Spleen (tissue), 11 donors: Measurements from ENCODE around the gene CNPY1. TPM values are rescaled to one million over a fixed set of nuclear protein-coding genes. Genes with fewer than 3 reads are reported as not detected.

Experiments
- DNase-seq: peaks from one replicate; pipeline ENCODE4 v3.0.0-alpha.2; 2020
- H3K27ac ChIP-seq, 8 donors: fragments of 200-600 bp; sonication (generic) in 7 of 8; 1 replicate in 4 of 8; 2 replicates in 4 of 8; pipeline versions ENCODE4 v1.5.0 to v1.8.0; 2016 to 2021; ENCODE audit warnings: inconsistent platforms in 4 of 8, mild to moderate bottlenecking in 4 of 8, moderate library complexity in 1 of 8
- H3K27me3 ChIP-seq, 7 donors: fragments of 200-600 bp; sonication (generic) in 6 of 7; replicated peaks in 1 of 7; 1 replicate in 4 of 7; 2 replicates in 3 of 7; pipeline versions ENCODE4 v1.5.0 to v1.8.0; 2016 to 2021; ENCODE audit warnings: inconsistent platforms in 3 of 7, mild to moderate bottlenecking in 1 of 7
- H3K36me3 ChIP-seq, 6 donors: fragments of 200-600 bp; sonication (generic) in 5 of 6; 1 replicate in 4 of 6; 2 replicates in 2 of 6; pipeline versions ENCODE4 v1.5.0 to v1.8.0; 2016 to 2021; ENCODE audit warnings: inconsistent platforms in 2 of 6
- H3K4me1 ChIP-seq, 6 donors: fragments of 200-600 bp; sonication (generic) in 5 of 6; 1 replicate in 3 of 6; 2 replicates in 3 of 6; pipeline versions ENCODE4 v1.5.0 to v1.8.0; 2016 to 2021; ENCODE audit warnings: inconsistent platforms in 3 of 6
- H3K4me3 ChIP-seq, 8 donors: fragments of 200-600 bp; sonication (generic) in 7 of 8; 1 replicate in 4 of 8; 2 replicates in 4 of 8; pipeline versions ENCODE4 v1.5.0 to v1.8.0; 2016 to 2021; ENCODE audit warnings: inconsistent platforms in 4 of 8, mild to moderate bottlenecking in 4 of 8, moderate library complexity in 2 of 8
- H3K9me3 ChIP-seq, 8 donors: fragments of 200-600 bp; sonication (generic) in 7 of 8; 1 replicate in 4 of 8; 2 replicates in 4 of 8; pipeline versions ENCODE4 v1.5.0 to v1.8.0; 2016 to 2021; ENCODE audit warnings: inconsistent platforms in 4 of 8
- POLR2A ChIP-seq, 3 donors: fragments of 450-650 bp; IDR thresholded peaks; one replicate each; pipeline ENCODE4 v1.5.1; 2017; ENCODE audit warnings: antibody characterized with exemption in 3 of 3, mild to moderate bottlenecking in 1 of 3
- POLR2AphosphoS5 ChIP-seq, 3 donors: sonication (generic); formaldehyde crosslinking; IDR thresholded peaks; one replicate each; pipeline ENCODE4 v1.5.1; 2017; ENCODE audit warnings: antibody characterized with exemption in 3 of 3
- WGBS, 5 donors: extraction: QIAGEN DNeasy Blood & Tissue Kit in 3 of 5; methylation state at CpG; one replicate each; pipeline versions ENCODE4 v1.1.5 to v1.1.7; 2013 to 2018; 5-methylcytosine and 5-hydroxymethylcytosine counted together
- intact Hi-C: fragments of 100-400 bp; cut with DNase I; formaldehyde crosslinking; loops from one replicate; pipeline ENCODE4 v1.15.0; 2023; ENCODE audit warnings: low total_unique reads
- polyA plus RNA-seq, 3 donors: library from polyadenylated mRNA; stranded (reverse); fragments of 200-250 nt; gene quantifications; one replicate each; pipeline ENCODE4 v1.2.1, GENCODE V29; 2013
- total RNA-seq, 7 donors: library from RNA; depleted of rRNA in 3 of 7; stranded (reverse); fragments of >200 nt in 3 of 7; fragmentation: NEBNext Ultra II Directional in 4 of 7; extraction: Animal tissue kit (Norgen Biotek cat#: 25700) in 4 of 7; gene quantifications; one replicate each; pipeline versions ENCODE4 v1.1.0 to v1.2.1, GENCODE V29; 2016 to 2021
- TF ChIP-seq, protein P1 (sequence below), 11 experiments: fragments of 200-600 bp in 7 of 11; fragments of 450-650 bp in 4 of 11; sonication (generic) in 4 of 11; IDR thresholded peaks in 8 of 11; conservative IDR thresholded peaks in 3 of 11; 1 replicate in 7 of 11; 2 replicates in 4 of 11; pipeline versions ENCODE4 v1.4.0 to v1.8.0; 2016 to 2021; ENCODE audit warnings: antibody characterized with exemption in 11 of 11, inconsistent platforms in 4 of 11, mild to moderate bottlenecking in 1 of 11
- donor health status: healthy with polysubstance abuse.
- donor health status: DM: no; HTN: no; CAD: no; lungs with moderate emphysema.
- donor health status: DM: no; HTN: no; CAD: no.
- donor health status: Bipolar disorder and iron deficiency.
- donor health status: healthy.
- donor health status: DM: no; HTN: no; CAD: no.
- donor health status: DM: yes; HTN: yes; CAD: no.

The CNPY1 gene
- total and polyA plus RNA-seq, 10 donors: not detected

DNA sequence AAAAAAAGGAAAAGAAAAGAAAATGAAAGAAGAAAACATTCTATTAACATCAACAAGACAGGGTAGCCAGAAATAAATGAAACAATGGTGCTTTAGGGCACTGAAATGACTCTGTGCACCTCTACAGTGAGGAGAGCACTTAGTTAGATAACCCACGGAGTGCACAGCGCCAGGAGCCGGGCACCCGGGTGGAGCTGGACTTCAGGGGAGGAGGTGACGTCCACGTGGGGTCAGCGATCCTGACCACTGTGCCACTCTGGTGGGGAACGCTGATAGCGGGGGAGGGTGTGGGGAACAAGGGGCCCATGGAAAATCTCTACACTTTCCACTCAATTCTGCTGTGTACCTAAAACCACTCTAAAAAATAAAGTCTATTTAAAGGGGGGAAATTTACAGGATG is 15.7 kb upstream of the CNPY1 start:
- TF ChIP-seq, protein P1, sequence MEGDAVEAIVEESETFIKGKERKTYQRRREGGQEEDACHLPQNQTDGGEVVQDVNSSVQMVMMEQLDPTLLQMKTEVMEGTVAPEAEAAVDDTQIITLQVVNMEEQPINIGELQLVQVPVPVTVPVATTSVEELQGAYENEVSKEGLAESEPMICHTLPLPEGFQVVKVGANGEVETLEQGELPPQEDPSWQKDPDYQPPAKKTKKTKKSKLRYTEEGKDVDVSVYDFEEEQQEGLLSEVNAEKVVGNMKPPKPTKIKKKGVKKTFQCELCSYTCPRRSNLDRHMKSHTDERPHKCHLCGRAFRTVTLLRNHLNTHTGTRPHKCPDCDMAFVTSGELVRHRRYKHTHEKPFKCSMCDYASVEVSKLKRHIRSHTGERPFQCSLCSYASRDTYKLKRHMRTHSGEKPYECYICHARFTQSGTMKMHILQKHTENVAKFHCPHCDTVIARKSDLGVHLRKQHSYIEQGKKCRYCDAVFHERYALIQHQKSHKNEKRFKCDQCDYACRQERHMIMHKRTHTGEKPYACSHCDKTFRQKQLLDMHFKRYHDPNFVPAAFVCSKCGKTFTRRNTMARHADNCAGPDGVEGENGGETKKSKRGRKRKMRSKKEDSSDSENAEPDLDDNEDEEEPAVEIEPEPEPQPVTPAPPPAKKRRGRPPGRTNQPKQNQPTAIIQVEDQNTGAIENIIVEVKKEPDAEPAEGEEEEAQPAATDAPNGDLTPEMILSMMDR (IDR thresholded peaks at IDR 0.05 in 8 of 11, conservative IDR thresholded peaks at IDR 0.05 in 3 of 11): no peak
- no peaks in the 10 kb centered on the region for H3K4me1 ChIP-seq
- H3K27me3 ChIP-seq: peaks cover 0 to 31% (median 0%) of the 10 kb centered on the region in 7 donors
- 74 to 81% (median 78%) methylated on average over 9 of the region's 9 CpGs for WGBS, 5 donors
- H3K9me3 ChIP-seq: no peaks in the 10 kb centered on the region
- intact Hi-C loops: loop anchor here (10.0 kb wide), 1 partner anchor 63 kb away; no protein-coding TSS in a partner anchor
- H3K4me3 ChIP-seq: no peak overlapping the region
- DNase-seq: peak; percentile 69
- H3K36me3 ChIP-seq: no peaks in the 10 kb centered on the region
- no peak overlapping the region for H3K27ac ChIP-seq

DNA sequence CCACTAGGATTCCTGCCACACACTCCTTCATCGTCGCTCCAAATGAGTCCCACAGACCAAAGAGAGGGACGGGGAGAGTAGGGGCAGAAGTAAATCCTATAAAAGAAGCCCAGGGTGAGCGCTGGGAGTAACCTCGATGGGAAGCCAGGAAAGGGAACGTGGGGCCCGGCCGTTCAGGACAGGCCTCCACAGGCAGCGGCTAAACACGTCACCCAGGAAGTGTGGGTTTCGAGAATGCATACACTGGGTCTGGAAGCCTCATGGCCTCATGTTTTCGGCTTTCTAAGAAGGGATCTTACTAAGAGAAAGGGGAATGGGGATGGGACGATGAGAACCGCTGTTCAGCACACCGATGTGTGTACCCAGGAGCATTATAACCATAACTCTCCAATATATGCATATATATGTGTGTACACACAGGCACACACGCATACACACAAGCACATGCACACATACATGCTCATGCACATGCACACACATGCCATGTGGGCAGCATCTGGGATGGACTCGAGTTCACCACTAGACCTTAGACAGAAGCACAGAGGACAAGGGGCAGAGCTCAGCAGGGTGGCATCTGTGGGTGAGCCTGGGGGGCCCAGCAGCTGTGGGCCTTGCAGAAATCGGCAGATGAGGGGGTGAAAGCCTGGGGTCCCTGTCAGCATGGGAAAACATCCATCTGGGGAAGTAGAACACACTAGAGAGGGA is 14.8 kb upstream of the CNPY1 start:
- H3K36me3 ChIP-seq: no peaks in the 10 kb centered on the region
- peaks cover 0 to 38% (median 0%) of the 10 kb centered on the region in 7 donors for H3K27me3 ChIP-seq
- H3K9me3 ChIP-seq: no peaks in the 10 kb centered on the region
- intact Hi-C loops: loop anchor here (10.0 kb wide), 1 partner anchor 64 kb away; no protein-coding TSS in a partner anchor
- no peak for TF ChIP-seq POLR2AphosphoS5 (IDR thresholded peaks at IDR 0.05)
- TF ChIP-seq POLR2A (IDR thresholded peaks at IDR 0.05): no peak
- TF ChIP-seq, protein P1 (IDR thresholded peaks at IDR 0.05 in 8 of 11, conservative IDR thresholded peaks at IDR 0.05 in 3 of 11): no peak
- no peak overlapping the region for H3K27ac ChIP-seq
- 77 to 86% (median 83%) methylated on average over 18 of the region's 18 CpGs for WGBS, 5 donors
- no peak overlapping the region for H3K4me3 ChIP-seq
- no peaks in the 10 kb centered on the region for H3K4me1 ChIP-seq
- DNase-seq: peak; percentile 47

DNA sequence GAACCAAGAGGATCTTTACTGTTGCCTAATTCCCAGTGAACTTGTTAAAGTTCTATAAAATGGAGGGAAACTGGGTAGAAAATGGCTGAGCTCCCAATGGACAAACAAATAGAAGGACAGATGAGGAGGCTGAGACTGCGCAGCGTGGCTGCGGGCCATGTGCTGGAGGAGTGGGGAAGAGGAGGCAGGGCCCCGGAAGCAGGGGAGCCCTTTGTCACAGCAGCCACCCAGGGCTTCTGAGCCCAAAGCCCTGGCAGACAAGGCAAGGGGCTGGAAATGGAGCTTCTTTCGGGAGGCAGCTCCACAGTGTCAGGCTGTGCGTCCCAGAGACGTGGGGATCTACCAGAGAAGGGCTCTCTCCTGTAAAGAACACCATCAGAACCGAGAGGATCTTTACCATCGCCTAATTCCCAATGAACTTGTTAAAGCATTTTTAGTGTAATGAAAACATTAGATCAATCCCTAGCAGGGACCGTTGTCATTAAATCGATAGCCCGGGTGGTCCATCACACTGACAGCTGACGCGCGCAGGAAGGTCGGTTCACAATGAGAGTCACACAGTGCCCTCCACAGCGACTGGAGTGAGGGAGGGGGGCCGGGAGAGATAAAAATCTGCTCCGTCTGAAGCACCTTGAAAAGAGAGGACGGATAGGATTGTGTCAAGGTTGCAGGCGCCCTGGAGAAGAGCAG is 14.0 kb upstream of the CNPY1 start:
- H3K36me3 ChIP-seq: no peaks in the 10 kb centered on the region
- no peak overlapping the region for H3K27ac ChIP-seq
- peak; percentile 33 for DNase-seq
- peaks cover 0 to 38% (median 0%) of the 10 kb centered on the region in 7 donors for H3K27me3 ChIP-seq
- H3K4me1 ChIP-seq: no peaks in the 10 kb centered on the region
- no peaks in the 10 kb centered on the region for H3K9me3 ChIP-seq
- intact Hi-C loops: loop anchor here (10.0 kb wide), 1 partner anchor 64 kb away; no protein-coding TSS in a partner anchor
- 81 to 87% (median 83%) methylated on average over 21 of the region's 21 CpGs for WGBS, 5 donors
- H3K4me3 ChIP-seq: no peak overlapping the region
- TF ChIP-seq POLR2AphosphoS5 (IDR thresholded peaks at IDR 0.05): no peak
- TF ChIP-seq POLR2A (IDR thresholded peaks at IDR 0.05): no peak
- TF ChIP-seq, protein P1 (IDR thresholded peaks at IDR 0.05 in 8 of 11, conservative IDR thresholded peaks at IDR 0.05 in 3 of 11): no peak

DNA sequence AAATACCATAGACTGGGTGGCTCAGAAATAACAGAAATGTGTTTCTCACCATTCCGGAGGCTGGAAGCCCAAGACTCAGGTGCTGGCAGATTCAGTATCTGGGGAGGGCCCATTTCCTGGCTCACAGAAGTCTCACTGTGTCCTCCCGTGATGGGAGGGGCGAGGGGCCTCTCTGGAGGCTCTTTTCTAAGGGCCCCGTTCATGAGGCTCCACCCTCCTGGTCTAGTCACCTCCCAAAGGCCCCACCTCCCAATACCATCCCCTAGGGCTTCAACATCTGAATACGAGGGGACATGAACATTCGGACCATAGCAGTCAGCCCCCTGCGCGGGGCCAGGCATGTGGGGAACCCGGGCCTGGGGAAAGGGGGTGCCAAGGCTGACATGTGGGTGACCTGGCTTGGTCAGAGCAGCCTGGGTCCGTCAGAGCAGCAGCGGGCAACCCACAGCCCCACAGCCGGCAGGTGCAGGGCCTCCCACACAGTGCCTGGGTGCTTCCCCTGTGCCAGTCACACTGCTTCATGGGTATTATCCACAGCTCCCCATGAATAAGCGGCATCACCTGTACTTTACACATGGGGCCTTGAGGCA is 13.3 kb upstream of the CNPY1 start:
- Histone ChIP-seq H3K27ac (no peak overlapping the region), H3K9me3 (no peaks in the 10 kb centered on the region), H3K27me3 (peaks cover 0 to 45% (median 0%) of the 10 kb centered on the region in 7 donors), H3K4me1 (no peaks in the 10 kb centered on the region), H3K4me3 (no peak overlapping the region), H3K36me3 (no peaks in the 10 kb centered on the region)
- DNase-seq: peak; percentile 59
- intact Hi-C loops: loop anchor here (10.0 kb wide), 1 partner anchor 65 kb away; no protein-coding TSS in a partner anchor
- TF ChIP-seq POLR2AphosphoS5 (IDR thresholded peaks at IDR 0.05) (no peak), POLR2A (IDR thresholded peaks at IDR 0.05) (no peak)
- TF ChIP-seq, protein P1 (IDR thresholded peaks at IDR 0.05 in 8 of 11, conservative IDR thresholded peaks at IDR 0.05 in 3 of 11): no peak
- WGBS, 5 donors: 57 to 80% (median 75%) methylated on average over 11 to 13 of the region's 13 CpGs
